Heart left ventricle (tissue), 13 donors: ENCODE data around the gene PLA2G2F.

Source experiments
- CTCF ChIP-seq, 12 donors: fragments of 200-600 bp; sonication (generic) in 4 of 12; IDR thresholded peaks; one replicate each; pipeline versions ENCODE4 v1.5.0 to v1.8.0; 2018 to 2022; ENCODE audit warnings: antibody characterized with exemption in 12 of 12, mild to moderate bottlenecking in 5 of 12
- POLR2A ChIP-seq, 2 donors: fragments of 450-650 bp; IDR thresholded peaks; one replicate each; pipeline ENCODE4 v1.6.1; 2017; ENCODE audit warnings: antibody characterized with exemption in 2 of 2, mild to moderate bottlenecking in 2 of 2, moderate library complexity in 2 of 2
- donor health status: ischemic (EF 13 %, LVEDD 7.1; RV severe dilation, severe dysfunction).
- donor health status: DM: no; HTN: yes; CAD: no.
- donor health status: DM: no; HTN: no; CAD: no.
- donor health status: ischemic (EF 25% LVEDD 6.9; RV normal size, moderate dysfunction).
- donor health status: ischemic (EF 25% LVEDD 5.7; RV mildly dilated, moderate dysfunction).
- donor health status: ischemic (EF 35%, LVEDD 5.7; RV mildly dilated, moderate dysfunction).
- donor health status: nonischemic (EF 11% LVEDD 7.7; RV severe dilation, severe dysfunction).
- donor health status: DM: yes; HTN: yes; CAD: no.
- donor health status: PGD.
- donor health status: ischemic (EF 29% LVEDD 5.4; RV normal size, mild dysfunction).
- donor health status: nonischemic (EF 23%, LVEDD 6.1; RV moderate dilation, normal function).

- TF ChIP-seq CTCF (IDR thresholded peaks at IDR 0.05) (no peak), POLR2A (IDR thresholded peaks at IDR 0.05) (no peak)
These were observed 48.5 kb upstream of the PLA2G2F start for GRCh38 chr1:20090641-20091040.
